ENCODE measurements around the gene DNM1.

- TF ChIP-seq CTCF (IDR thresholded peaks at IDR 0.05) (no peak), POLR2A (IDR thresholded peaks at IDR 0.05) (no peak)
Observed at GRCh38 chr9:128162215-128163026, 40.8 kb upstream of the DNM1 start.

All from thyroid gland (tissue), 4 donors.